Stimulated activated CD8-positive, alpha-beta memory T cell treated with anti-CD3 and anti-CD28 coated beads, Interleukin-15, amount 100 ng/mL, for 24 hours (primary cell): ENCODE results near the gene COL7A1.

Experiments used
- DNase-seq: peaks from one replicate; pipeline ENCODE4 v3.0.0-alpha.2; 2020; ENCODE audit warnings: low read depth

The COL7A1 gene

DNA sequence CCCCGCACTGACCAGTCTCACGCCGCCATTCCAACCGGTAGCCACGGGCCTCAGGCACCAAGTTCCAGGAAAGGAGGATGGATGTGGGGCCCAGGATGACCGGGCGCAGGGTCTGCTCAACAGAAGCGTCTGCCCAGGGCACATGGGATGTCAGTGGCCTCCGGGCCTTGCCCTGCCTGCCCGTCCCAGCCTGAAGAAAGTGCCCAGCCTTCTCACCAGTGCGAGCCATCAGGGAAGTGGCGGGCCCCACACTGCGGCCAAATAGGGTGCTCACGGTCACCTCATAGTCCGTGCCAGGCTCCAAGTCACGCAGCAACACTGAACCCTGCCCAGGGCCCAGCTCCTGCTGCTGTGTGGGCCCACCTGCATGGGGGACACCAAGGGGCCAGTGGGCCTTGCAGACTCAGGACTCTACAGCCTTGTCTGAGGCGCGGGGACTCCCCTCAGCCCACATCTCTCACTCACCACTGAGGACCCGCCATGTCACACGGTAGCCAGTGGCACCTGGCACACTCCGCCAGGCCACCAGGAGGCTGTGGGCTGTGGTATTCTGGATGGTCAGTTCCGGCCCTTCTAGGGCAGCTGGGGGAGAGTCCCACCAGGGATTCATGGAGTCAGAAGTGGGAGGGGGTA is 3.1 kb downstream of the COL7A1 start:
- DNase-seq, result no peak

DNA sequence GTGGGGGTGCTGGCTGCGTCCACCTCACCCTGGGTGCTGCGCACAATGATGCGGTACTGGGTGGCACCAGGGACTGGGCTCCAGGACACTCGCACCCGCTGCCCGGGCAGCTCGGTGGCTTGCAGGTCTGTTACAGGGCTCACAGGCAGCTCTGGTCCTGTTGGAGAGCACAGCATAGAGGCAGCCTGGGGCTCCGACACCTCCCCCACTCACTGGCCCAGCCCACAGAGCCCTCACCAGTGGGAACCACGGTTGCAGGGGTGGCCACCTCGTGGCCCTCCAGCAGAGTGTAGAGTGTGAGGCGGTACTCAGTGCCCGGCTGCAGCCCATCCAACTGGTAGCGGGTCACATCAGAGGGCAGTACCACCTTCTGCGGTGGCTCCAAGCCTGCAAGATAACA is 3.7 kb downstream of the COL7A1 start:
- DNase-seq, result no peak

DNA sequence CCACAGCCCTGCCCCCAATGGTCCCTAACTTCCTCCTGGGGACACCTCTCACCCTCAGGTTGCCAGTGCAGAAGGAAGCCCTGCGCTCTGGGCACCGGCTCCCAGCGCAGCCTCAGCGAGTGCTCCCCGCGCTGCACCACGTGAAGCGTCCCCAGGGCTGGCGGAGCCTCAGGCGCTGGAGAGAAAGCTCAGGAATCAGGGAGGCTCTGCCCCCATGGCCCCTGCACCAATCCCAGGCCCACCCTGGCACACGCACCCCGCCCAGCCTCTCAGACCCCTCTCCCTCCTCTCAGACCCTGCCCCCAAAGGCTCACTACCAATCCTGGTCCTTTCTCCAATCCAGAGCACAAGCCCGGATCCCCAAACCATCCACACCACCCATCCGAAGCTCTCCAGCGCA is 6.9 kb downstream of the COL7A1 start:
- DNase-seq, result no peak

- no peak for DNase-seq
These were observed 7.4 kb downstream of the COL7A1 start for GRCh38 chr3:48587686-48588085.

GRCh38 chr3:48585411-48585810 is 9.7 kb downstream of the COL7A1 start:
- no peak for DNase-seq

DNA sequence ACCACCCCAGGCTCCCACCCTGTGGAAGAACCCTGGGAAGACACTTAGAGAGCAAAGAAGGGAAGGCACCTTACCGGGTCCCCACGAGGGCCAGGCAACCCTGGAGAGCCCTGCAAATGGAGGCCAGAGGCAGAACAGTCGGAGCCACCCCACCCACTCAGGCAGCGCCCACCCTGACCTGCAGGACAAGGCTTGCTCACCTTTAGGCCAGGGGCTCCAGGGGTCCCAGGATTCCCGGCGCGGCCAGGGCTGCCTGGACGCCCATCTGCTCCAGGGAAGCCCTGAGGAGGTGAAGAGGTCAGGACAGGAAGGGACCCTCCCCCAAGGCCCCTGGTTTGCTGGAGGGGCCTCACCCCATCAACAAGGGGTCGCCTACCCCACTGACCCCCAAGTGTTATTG is 10.3 kb downstream of the COL7A1 start:
- DNase-seq, result no peak

DNA sequence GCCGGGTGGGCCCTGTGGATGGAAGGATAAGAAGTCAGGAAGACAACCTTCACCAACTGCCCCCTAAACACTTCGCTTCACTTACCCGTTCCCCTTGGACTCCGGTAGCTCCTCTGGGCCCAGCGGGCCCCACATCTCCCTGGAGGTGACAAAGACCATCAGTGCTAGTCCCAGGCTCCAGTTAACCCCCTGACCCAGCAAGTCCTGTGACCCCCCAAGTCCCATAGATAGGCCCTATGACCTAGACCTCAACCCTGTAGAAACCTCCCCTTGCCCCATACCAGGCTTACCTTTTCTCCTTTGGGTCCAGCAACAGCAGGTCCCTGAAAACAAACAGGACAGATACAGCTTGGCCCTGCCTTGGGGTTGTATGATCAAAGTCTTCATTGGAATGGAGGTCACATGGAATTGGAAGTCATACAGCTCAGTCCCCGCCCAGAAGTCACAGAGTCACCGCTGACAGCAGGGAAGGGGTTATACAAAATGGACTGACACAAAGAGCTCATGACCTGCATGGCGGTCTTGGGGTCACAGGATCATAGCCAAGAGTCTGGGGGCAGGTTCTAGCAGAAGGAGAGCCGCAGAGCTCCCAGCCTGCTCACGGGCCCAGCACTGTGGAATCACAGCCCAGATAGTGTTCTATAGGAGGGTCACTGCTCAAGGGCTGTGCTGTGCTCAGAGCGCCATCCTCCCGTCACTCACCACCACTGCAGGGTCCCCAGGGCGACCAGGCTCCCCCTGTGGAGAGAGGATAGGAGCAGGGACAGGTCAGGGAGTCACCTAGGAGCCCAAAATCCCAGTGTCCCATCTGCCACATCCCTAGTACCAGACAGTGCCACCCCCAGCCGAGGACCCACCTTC is 13.3 kb downstream of the COL7A1 start:
- DNase-seq, result no peak

- DNase-seq, result no peak
These were observed 18.5 kb downstream of the COL7A1 start for GRCh38 chr3:48576647-48577046.

GRCh38 chr3:48575366-48575765 is 19.8 kb downstream of the COL7A1 start:
- DNase-seq, result no peak

- DNase-seq, result no peak
These were observed 21.1 kb downstream of the COL7A1 start for GRCh38 chr3:48573973-48574585.

- DNase-seq, result no peak
These were observed 22.6 kb downstream of the COL7A1 start for GRCh38 chr3:48572517-48572916.

DNA sequence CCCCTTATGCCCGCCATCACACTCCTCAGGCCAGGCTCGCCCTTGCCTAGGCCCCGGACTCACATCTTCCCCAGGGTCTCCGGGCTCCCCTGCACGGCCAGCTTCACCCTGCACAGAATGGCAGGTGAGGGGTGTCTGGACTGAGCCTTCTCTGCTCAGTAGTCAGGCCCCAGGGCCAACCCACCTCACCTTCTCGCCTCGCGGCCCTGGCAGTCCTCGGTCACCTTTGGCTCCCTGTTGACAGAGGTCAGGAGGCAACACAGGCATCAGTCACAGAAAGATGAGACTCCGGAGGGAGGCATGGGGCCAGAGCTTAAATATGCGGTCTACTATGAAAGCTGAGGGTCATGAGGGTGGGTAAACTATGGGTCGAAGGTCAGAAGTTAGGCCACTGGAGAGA is 23.2 kb downstream of the COL7A1 start:
- DNase-seq, result no peak

- DNase-seq, result no peak
These were observed 25.2 kb downstream of the COL7A1 start for GRCh38 chr3:48569808-48570450.

GRCh38 chr3:48569400-48569799 is 25.7 kb downstream of the COL7A1 start:
- DNase-seq, result no peak

DNA sequence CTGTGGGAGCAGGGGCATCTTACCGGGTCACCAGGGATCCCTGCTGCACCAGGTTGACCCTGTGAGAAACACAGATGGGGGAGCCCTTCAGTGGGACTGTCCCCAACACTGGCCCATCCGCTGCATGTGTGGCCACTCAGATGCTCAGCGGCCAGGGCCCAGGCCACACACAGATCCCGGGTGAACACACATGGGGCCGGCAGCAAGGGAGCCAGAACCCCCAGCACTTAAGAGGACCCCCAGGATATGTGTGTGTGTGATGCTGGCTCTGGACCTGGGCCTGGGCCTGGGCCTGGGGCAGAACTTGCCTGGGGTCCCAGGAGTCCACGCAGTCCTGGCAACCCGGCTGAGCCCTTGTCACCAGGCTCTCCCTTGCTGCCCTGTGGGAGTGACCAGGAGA is 26.7 kb downstream of the COL7A1 start:
- DNase-seq, result no peak

DNA sequence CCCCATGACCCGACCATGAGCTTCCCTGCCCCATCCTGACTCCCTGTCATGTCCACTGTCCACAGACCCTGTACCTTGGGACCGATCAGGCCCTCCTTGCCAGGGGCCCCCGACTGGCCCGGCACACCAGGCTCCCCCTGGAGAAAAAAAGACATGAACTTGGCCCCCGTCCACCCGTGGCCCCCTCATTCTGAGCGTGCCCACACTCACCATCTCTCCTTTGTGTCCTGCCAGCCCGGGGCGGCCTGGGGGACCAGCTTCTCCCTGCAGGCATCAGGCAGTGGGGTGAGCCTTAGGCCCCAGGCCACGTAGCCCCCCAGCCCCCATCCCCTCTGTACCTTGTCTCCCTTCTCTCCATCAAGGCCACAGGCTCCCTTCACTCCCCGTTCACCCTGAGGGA is 27.6 kb downstream of the COL7A1 start:
- no peak for DNase-seq

- no peak for DNase-seq
These were observed 28.0 kb downstream of the COL7A1 start for GRCh38 chr3:48567090-48567489.

- no peak for DNase-seq
These were observed 28.7 kb downstream of the COL7A1 start for GRCh38 chr3:48566401-48566760.

DNA sequence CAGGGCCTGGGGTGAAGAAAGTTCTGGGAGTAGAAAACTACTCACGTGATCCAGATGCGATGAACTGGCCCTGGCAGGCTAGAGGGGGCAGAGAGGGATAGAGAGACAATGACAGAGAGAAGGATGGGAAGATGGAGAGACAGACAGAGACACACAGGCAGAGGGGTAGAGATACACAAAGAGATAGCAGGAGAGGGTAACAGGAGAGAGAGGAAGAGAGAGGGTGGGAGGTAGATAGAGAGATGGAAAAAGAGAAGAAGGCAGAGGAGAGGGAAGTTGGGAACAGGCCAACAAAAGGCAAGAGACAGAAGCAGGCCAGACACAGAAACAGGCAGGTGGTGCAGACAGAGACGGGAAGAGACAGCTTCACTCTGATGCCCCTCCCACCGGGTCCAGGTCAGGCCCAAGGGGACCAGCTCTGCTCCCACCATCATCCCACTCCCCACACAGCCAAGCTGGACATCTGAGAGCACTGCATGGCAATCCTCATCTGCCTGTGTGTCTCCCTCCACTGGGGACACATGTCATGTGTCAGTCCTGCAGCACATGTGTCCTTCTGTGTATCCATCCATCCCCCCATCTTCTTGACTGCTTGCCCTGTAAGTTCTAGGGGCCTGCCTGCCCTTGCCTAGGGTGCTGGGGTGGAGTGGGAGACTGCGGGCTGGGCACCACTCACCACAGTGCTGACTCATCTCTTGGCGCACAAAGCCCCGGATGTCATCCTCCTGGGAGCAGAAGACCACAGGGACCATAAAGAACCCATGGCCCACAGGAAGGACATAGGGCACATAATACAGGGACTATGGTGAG is 29.3 kb downstream of the COL7A1 start:
- no peak for DNase-seq

DNA sequence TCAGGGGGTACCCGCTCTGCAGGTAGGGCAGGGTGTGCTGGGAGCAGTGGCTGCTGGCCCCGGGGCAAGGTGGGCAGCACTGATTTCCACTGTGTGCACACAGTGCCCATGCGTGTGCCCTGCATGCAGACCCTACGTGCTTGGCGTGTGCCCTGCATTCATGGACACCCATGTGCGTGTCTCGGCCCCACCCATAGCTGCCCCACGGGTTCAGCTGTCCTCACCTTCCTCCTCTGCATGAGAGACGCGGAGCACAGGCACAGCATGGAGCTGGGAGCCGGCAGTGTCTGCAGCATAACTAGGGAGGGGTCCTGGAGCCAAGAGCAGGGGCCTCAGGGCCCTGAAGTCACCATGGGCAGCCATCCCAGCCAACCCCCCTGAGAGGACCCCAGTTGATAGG is 29.9 kb downstream of the COL7A1 start:
- no peak for DNase-seq

- DNase-seq, result no peak
These were observed 30.5 kb downstream of the COL7A1 start for GRCh38 chr3:48564667-48565066.

GRCh38 chr3:48564022-48564421 is 31.1 kb downstream of the COL7A1 start:
- no peak for DNase-seq
